ENCODE data around the gene FANK1.

DNA sequence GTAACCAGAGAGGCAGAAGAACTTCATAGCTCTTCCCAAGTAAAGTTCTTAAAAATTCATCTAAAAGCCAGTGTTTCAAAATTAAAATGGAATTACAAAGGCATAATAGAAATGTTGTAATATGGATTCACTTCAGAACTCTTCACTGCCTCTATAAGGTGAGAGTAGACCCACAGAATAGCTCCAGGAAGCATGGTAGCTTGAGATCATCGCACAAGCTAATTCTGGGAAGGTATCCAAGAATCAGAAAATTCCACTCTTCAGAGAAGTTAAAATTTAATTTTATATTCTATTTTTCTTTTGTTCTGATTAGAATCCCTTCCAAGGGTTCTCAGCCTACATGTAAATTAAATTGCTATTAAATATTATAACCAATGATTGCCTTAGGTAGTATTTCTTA lies 13.8 kb upstream of the FANK1 start:
- TF ChIP-seq, protein P1, sequence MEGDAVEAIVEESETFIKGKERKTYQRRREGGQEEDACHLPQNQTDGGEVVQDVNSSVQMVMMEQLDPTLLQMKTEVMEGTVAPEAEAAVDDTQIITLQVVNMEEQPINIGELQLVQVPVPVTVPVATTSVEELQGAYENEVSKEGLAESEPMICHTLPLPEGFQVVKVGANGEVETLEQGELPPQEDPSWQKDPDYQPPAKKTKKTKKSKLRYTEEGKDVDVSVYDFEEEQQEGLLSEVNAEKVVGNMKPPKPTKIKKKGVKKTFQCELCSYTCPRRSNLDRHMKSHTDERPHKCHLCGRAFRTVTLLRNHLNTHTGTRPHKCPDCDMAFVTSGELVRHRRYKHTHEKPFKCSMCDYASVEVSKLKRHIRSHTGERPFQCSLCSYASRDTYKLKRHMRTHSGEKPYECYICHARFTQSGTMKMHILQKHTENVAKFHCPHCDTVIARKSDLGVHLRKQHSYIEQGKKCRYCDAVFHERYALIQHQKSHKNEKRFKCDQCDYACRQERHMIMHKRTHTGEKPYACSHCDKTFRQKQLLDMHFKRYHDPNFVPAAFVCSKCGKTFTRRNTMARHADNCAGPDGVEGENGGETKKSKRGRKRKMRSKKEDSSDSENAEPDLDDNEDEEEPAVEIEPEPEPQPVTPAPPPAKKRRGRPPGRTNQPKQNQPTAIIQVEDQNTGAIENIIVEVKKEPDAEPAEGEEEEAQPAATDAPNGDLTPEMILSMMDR (IDR thresholded peaks at IDR 0.05) = no peak
- no peak for TF ChIP-seq POLR2A (IDR thresholded peaks at IDR 0.05)
